Esophagus squamous epithelium (tissue), 5 donors: Measurements from ENCODE around the gene OR10K2. TPM values are rescaled to one million over a fixed set of nuclear protein-coding genes. Genes with fewer than 3 reads are reported as not detected.

Experiments used
- DNase-seq: peaks from one replicate; lab custom pipeline; 2025; lab: John Stamatoyannopoulos, UW
- H3K27ac ChIP-seq, 4 donors: fragments of 200-600 bp; sonication (generic); one replicate each; pipeline ENCODE4 v1.5.1; 2016 to 2019; ENCODE audit warnings: mild to moderate bottlenecking in 1 of 4
- H3K27me3 ChIP-seq, 4 donors: fragments of 200-600 bp; sonication (generic); 1 replicate in 3 of 4; 2 replicates in 1 of 4; pipeline versions ENCODE4 v1.5.1 to v1.6.0; 2017 to 2021; ENCODE audit warnings: antibody characterized with exemption in 1 of 4
- H3K36me3 ChIP-seq, 3 donors: fragments of 200-600 bp; sonication (generic); one replicate each; pipeline ENCODE4 v1.5.1; 2016 to 2019
- H3K4me1 ChIP-seq, 3 donors: fragments of 200-600 bp; sonication (generic); one replicate each; pipeline ENCODE4 v1.5.1; 2017 to 2019
- H3K4me3 ChIP-seq, 4 donors: fragments of 200-600 bp; sonication (generic); 1 replicate in 3 of 4; 2 replicates in 1 of 4; pipeline ENCODE4 v1.5.1; 2016 to 2019; ENCODE audit warnings: mild to moderate bottlenecking in 2 of 4, moderate library complexity in 1 of 4
- H3K9me3 ChIP-seq, 3 donors: fragments of 200-600 bp; sonication (generic); one replicate each; pipeline ENCODE4 v1.5.1; 2016 to 2019
- CTCF ChIP-seq, 6 experiments: fragments of 450-650 bp in 4 of 6; fragments of 200-600 bp in 2 of 6; sonication (generic) in 2 of 6; IDR thresholded peaks; one replicate each; pipeline ENCODE4 v1.5.1; 2016 to 2019; ENCODE audit warnings: antibody characterized with exemption in 6 of 6, mild to moderate bottlenecking in 4 of 6, moderate library complexity in 4 of 6
- POLR2A ChIP-seq, 4 donors: fragments of 450-650 bp; IDR thresholded peaks; one replicate each; pipeline ENCODE4 v1.6.1; 2017; ENCODE audit warnings: antibody characterized with exemption in 4 of 4, mild to moderate bottlenecking in 4 of 4, moderate library complexity in 3 of 4
- WGBS, 2 donors: methylation state at CpG; one replicate each; pipeline ENCODE4 v1.1.5; 2018; 5-methylcytosine and 5-hydroxymethylcytosine counted together
- intact Hi-C: fragments of 100-400 bp; cut with DNase I; formaldehyde crosslinking; loops from one replicate; pipeline ENCODE4 v1.15.0; 2022
- total RNA-seq, 4 donors: library from RNA; depleted of rRNA; stranded (reverse); fragments of >200 nt; gene quantifications; one replicate each; pipeline ENCODE4 v1.1.0, GENCODE V29; 2016
- donor health status: DM: yes; HTN: yes; CAD: no.

OR10K2 gene
- not detected for total RNA-seq

GRCh38 chr1:158426137-158426536 is at the start of gene OR10K2:
Gene OR10K2, minus strand, starts transcription at chr1:158426237. Its CDS starts 5,371 bp downstream, at chr1:158420866.
- Histone ChIP-seq H3K27me3 (no peaks in the 10 kb centered on the region), H3K4me3 (no peak within 1 kb of the TSS), H3K4me1 (no peaks in the 10 kb centered on the region), H3K36me3 (no peaks in the 10 kb centered on the region), H3K9me3 (no peaks in the 10 kb centered on the region), H3K27ac (no peak within 1 kb of the TSS)
- no peak for TF ChIP-seq POLR2A (IDR thresholded peaks at IDR 0.05)
- TF ChIP-seq CTCF (IDR thresholded peaks at IDR 0.05), result no peak
- no peak for DNase-seq
- intact Hi-C loops, result no loop called here
- WGBS, 2 donors, result 50 to 73% methylated on average over 1 of the region's 1 CpG

GRCh38 chr1:158471920-158472319 is 45.9 kb upstream of the OR10K2 start, which contains the start of gene OR10R2:
Gene OR10R2, plus strand, starts transcription at chr1:158472220. Its CDS starts 106 bp downstream, at chr1:158472326.
- intact Hi-C loops, result no loop called here
- DNase-seq, result no peak
- Histone ChIP-seq H3K27me3 (no peaks in the 10 kb centered on the region), H3K4me3 (no peak within 1 kb of the TSS), H3K9me3 (no peaks in the 10 kb centered on the region), H3K36me3 (no peaks in the 10 kb centered on the region), H3K27ac (no peak within 1 kb of the TSS), H3K4me1 (no peaks in the 10 kb centered on the region)
- no peak for TF ChIP-seq CTCF (IDR thresholded peaks at IDR 0.05)
- no peak for TF ChIP-seq POLR2A (IDR thresholded peaks at IDR 0.05)

GRCh38 chr1:158461534-158461933 is 35.5 kb upstream of the OR10K2 start, which contains the start of gene OR10K1:
Gene OR10K1, plus strand, starts transcription at chr1:158461834. Its CDS starts 3,728 bp downstream, at chr1:158465562.
- no peak within 1 kb of the TSS for H3K27ac ChIP-seq
- H3K4me1 ChIP-seq, result no peaks in the 10 kb centered on the region
- no peak for DNase-seq
- WGBS, 2 donors, result 64 to 100% methylated on average over 1 to 2 of the region's 2 CpGs
- no peaks in the 10 kb centered on the region for H3K9me3 ChIP-seq
- no peaks in the 10 kb centered on the region for H3K36me3 ChIP-seq
- no peaks in the 10 kb centered on the region for H3K27me3 ChIP-seq
- intact Hi-C loops, result no loop called here
- TF ChIP-seq POLR2A (IDR thresholded peaks at IDR 0.05), result no peak
- no peak for TF ChIP-seq CTCF (IDR thresholded peaks at IDR 0.05)
- H3K4me3 ChIP-seq, result no peak within 1 kb of the TSS

GRCh38 chr1:158458263-158458662 is 32.2 kb upstream of the OR10K2 start:
- DNase-seq, result no peak
- Histone ChIP-seq H3K36me3 (no peaks in the 10 kb centered on the region), H3K4me3 (no peak overlapping the region), H3K4me1 (no peaks in the 10 kb centered on the region), H3K9me3 (no peaks in the 10 kb centered on the region), H3K27ac (no peak overlapping the region), H3K27me3 (no peaks in the 10 kb centered on the region)
- intact Hi-C loops, result no loop called here
- TF ChIP-seq CTCF (IDR thresholded peaks at IDR 0.05), result no peak
- TF ChIP-seq POLR2A (IDR thresholded peaks at IDR 0.05), result no peak

GRCh38 chr1:158457246-158457645 is 31.2 kb upstream of the OR10K2 start:
- Histone ChIP-seq H3K27ac (no peak overlapping the region), H3K27me3 (no peaks in the 10 kb centered on the region), H3K36me3 (no peaks in the 10 kb centered on the region), H3K4me1 (no peaks in the 10 kb centered on the region), H3K9me3 (peaks cover 0 to 3% (median 0%) of the 10 kb centered on the region in 3 donors), H3K4me3 (no peak overlapping the region)
- no peak for TF ChIP-seq CTCF (IDR thresholded peaks at IDR 0.05)
- no peak for TF ChIP-seq POLR2A (IDR thresholded peaks at IDR 0.05)
- DNase-seq, result no peak
- intact Hi-C loops, result no loop called here
